DMS53 treated with DMSO at 0.1 percent for 48 hours (cell line): Measurements from ENCODE around the gene PHKB.
"Not testable (repeated sequence)": the region's sequence is repeated elsewhere in the genome, so short reads cannot be mapped to it uniquely, and the experiment has no call there.

Experiments used
- DNase-seq: peaks from one replicate; lab custom pipeline; 2025; ENCODE audit not compliant: unreplicated experiment; lab: John Stamatoyannopoulos, UW

PHKB gene

DNA sequence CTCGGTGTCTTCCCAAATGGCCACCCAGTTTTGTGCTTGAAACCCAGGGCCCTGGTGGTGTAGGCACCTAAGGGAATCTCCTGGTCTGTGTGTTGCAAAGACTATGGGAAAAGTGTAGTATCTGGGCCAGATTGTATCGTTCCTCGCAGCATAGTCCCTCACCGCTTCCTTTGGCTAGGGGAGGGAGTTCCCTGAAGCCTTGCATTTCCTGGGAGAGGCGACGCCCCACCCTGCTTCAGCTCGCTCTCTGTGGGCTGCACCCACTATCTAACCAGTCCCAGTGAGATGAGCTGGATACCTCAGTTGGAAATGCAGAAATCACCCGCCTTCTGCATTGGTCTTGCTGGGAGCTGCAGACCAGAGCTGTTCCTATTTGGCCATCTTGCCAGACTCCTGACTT, 93.5 kb downstream of the PHKB start:
- DNase-seq, result not testable (repeated sequence)

DNA sequence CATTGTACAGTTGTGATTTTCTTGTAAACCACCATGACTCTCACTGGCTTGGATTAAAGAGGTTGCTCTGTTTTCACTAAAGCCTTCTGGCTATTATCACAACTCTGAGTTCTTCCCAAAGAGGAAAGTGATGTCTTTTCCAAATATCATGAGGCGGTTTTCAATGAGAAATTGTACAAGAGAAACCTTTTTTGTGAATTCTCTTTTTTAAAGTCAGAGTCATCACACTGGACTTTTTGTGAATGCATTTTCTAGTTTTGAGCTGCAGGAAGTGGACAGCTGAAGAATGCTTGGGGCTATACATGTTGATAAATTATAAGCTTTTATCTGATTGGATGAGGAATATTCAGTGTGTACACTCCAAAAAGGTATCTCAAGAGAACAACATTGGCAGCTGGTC, 100.2 kb downstream of the PHKB start:
- DNase-seq, result no peak

DNA sequence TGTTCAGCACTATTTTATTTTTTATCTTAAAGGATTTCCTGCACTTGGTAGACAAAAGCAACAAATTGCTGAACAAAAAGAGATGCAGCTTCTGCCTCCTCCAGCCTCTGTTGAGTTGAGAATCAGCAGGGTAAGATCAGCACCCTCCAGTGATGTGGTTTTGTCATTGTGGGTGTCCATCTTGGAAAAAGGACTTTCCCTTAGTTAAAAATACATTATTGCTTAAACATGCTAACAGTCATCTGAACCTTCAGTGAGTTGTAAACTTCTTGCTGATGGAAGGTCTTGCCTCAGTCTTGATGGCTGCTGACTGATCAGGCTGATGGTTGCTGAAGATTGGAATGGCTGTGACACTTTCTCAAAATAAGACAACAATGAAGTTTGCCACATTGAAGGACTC, 101.2 kb downstream of the PHKB start:
- no peak for DNase-seq

DNA sequence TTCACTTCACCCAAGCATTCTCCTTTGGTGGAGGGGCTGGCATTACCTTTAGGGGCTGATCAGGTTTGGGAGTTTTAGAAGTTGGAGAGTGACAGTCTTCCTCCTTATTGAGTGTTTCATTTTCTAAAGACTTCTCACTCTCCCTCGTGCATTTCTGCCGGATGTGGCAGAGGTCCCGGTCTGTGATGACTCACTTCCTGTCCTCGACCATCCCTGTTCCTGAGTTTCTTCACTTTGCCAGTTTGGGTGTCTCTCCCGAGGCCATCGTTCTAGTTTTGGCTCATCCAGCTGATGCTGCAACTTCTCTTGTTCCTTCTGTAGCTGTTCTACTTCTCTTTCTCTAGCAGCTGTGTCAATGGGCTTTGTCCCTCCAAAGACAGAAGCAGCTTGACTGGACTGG, 104.3 kb downstream of the PHKB start:
- DNase-seq, result no peak

DNA sequence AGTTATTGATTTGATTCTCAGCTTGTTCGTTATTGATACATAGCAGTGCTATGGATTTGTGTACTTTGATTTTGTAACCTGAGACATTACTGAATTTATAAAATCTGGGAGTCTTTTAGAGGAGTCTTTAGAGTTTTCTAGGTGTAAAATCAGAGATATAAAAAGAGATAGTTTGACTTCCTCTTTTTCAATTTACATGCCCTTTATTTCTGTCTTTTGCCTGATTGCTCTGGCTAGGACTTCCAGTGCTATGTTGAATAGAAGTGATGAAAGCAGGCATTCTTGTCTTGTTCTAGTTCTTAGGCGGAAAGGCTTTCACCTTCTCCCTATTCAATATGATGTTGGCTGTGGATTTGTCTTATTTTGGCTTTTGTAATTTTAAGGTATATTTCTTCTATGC, 106.2 kb downstream of the PHKB start:
- DNase-seq, result no peak

DNA sequence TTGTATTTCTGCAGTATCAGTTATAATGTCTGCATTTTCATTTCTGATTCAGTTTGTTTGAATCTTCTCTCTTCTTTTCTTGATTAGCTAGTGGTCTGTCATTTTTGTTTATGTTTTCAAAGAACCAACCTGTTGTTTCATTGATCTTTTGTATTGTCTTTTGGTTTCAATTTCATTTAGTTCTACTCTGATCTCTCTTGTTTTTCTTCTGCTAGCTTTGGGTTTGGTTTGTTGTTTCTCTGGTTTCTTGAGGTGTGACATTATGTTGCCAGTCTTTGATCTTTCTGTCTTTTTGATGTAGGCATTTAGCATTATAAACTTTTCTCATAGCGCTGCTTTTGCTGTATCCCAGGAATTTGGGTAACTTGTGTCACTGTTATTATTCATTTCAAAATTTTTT, 107.2 kb downstream of the PHKB start:
- DNase-seq, result no peak

DNA sequence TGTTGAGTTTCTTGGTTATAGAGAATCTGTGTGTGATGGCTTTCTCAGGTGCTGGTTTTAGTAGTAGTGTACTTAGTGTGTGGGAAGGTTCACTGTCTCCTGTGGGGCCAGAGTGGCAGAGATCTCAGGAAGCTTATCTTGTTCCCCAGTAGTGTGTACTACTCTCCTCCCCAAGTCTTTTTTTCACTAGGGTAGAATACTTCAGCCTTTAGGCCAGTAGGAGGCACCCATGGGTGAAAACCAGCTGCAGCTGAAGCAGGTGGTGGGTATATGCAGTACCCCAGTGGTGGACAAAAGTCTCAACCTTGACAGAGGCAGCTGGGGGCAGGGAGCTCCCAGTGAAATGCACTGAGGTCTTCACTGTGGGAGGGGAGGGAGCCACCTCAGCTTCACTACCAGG, 109.9 kb downstream of the PHKB start:
- DNase-seq, result no peak

DNA sequence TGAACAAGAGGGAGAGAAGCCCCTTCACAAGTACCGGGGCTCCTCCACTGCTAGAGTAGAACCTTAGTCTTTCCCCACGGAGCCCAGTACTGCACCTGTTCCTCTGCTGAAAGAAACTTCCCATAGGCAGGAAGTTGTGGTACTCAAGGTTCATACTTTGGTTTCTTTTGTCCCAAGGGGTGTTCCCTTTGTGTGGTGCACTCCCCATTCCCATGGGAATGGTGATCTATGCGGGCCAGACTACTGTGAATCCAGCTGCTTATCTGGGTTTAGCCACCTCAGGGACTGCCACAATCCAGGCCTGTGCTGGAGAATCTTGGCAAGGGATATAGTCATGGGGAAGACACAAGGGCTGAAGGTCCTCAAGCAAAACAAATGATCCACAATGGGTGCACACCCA, 110.6 kb downstream of the PHKB start:
- no peak for DNase-seq

DNA sequence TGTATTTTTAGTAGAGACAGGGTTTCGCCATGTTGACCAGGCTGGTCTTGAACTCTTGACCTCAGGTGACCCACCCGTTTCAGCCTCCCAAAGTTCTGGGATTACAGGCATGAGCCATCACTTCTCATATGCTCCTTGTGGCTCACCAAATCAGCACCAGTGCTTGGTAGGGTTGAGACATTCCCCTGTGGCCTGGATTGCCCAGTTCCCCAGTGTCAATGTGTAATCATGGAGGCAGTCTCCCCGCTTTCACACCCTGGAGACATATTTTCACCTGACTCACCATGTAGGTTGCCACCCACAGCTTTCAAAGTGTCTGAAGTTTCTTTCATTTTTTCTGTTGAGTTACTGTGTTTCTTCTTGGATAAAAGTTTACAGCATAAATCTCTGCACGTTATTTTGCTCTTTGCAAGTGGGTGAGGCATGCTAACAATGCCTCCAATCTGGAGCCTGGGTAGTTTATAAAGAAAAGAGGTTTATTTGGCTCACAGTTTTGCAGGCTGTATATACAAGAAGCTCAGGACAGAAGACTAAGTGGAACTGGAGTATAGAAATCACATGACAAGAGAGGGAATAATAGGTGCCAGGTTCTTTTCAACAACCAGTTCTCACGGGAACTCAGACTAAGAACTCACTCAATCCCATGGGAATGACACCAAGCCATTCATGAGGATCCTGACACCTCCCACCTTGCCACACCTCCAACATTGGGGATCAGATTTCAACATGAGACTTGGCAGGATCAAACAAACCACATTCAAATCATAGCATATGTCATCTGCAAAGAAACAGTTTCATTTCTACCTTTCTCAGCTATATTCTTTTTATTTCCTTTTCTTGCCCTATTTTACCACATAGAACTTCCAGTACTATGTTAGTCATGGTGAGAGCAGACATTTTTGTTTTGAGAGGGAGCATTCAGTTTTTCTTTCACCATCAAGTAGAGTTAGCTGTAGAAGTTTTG, 113.2 kb downstream of the PHKB start:
- no peak for DNase-seq

DNA sequence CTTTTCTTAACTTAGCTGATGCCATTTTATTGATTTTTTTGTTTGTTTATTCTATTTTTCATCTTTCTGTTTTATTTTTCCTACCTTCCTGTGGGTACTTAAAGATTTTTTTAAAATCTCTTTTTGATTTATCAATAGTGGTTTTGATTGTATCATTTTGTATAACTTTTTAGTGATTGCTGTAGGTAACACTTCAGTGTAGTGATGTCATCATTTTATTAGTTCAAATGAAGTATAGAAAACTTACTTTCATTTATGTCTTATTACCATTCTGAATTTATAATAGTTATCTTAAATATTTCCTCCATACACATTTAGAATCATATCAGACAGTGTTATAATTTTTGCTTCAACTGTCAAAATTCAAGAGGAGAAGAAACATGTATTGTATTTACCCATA, 115.9 kb downstream of the PHKB start:
- DNase-seq, result no peak

DNA sequence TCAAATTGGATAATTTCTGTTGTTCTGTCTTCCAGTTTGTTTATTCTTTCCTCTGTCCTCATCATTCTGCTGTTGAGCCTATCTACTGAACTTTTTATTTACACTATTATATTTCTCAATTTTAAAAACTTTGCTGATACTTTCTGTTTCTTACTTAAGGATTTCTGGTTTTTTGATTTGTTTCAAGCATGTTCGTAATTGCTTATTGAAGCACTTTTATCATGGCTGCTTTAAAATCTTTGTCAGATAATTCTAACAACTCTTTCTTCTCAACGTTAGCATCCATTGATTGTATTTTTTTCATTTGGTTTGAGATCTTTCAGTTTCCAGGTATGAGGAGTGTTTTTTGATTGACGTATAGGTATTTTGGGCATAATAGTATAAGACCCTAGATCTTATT, 116.9 kb downstream of the PHKB start:
- DNase-seq, result no peak

DNA sequence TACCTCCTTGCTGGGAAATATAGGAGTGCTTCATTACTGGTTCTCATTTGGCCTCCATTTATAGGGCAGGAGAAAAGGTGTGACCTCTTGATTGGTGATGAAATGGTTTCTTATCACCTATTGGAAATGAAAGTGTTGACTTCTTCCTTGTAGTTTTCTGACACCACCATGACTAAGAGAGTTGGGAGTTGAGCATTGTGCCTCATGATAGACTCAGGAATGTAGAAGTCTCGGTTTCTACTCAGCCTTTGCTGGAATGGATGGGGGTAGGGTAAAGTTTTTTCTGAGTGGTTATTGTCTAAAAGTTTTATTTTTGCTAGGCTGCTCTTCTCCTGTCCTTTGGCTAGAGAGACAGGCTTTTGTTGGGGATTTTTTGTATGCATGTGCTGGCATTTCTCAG, 117.4 kb downstream of the PHKB start:
- DNase-seq, result no peak

DNA sequence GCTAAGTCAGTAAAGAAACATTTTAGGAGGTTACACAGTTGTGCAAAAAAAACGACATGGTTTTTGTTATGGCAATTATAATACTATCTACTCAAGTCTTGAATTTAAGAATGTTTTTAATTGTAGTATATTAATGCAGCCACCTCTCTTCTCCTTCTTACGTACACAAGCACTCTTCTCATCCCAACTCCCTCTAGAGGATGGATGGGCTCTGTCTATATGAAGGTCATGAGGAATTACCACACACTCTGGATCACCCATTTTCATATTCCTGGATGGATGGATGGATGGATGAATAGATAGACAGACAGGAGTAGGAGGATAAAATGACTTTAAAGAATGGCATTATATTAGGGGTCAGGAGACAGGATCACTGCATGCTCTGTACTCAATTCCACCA, 120.0 kb downstream of the PHKB start:
- DNase-seq, result no peak

DNA sequence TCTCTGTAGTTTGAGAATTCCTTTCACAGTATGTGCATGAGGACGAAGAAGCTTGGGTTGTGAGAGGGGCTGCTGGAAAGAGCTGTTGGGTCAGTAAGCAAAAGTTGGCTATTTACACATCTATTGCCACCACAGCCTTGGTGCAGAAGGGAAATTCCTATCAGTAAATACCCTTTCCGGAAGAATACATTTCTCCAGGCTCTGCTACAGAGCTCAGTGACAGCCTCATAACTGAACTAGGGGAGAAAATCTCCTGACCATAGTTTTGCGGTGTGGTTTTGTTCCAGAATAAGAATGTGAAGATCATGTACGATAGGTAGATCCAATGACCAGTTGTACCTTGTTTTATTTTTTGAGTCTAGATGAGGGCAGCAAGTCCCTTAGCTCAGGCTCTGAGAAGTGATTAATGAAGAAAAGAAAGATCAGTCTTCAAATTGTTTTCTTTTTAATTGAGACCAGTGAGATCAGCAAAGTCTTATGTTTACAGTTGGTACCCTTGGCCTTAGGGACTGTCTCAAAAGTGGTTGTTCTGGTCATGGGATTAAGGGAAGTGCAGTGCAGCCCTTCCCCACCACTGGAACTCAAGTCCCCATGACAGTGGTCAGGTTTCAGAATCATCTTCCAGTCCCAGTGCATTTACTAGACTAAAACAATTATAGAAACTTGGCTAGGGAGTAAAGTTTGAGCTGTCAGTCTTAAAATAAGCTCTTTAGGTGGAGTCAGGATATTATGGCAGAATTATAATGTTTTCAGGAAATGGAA, 123.5 kb downstream of the PHKB start:
- DNase-seq, result no peak

DNA sequence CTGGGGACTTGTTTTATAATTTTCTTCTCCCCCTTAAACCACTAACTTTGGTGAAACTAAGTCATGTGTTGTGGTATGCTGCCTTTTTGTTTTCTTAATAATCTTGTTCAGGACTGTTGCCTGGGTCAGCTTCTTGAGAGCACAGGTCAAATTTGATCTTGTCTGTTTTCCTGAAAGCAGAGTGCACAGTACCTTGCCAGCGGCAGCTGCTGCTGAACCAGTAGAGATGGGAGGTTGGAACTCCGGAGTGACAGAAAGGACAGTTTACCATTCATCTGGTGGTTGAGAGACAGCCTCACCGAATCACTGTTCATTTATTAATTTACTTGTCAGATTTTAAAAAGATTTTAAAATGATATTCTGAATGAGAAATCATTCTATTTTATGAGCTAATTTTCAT, 125.0 kb downstream of the PHKB start:
- DNase-seq, result no peak

DNA sequence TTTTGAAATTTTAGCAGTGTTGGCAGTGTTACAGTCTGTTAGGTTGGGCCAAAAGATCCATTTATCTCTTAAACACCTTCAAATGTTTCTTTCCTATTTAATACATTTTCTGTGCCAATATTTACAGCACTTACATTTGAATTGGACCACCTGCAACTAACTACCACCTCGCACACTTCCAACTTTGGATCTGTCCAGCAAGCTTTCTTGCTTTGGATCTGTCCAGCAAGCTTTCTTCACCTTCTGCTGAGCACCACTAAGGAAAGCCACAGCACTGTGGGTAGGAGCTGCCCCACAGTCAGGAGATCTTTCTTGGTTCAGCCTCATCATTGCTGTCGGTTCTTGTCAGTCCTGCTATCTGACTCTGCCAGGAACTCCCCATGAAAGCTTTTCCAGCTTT, 129.3 kb downstream of the PHKB start:
- DNase-seq, result no peak

DNA sequence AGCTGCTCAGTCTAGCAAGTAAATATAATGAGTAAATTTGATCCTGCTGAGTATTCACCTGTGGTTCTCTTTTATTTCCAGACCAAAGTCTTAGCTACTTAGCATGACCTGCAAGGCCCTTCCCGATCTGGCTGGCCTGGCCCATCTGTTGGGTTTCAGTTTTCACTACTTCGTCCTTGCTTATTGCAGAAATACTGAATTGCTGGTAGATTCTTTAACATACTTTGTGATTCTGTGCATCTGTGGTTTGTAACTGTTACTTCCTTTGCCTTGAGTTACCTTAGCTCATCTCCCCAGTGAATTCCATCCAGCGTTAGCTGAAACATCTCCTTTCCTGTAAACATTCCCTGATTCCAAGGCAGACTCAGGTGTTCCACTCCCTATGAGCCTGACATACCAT, 131.1 kb downstream of the PHKB start:
- DNase-seq, result no peak

DNA sequence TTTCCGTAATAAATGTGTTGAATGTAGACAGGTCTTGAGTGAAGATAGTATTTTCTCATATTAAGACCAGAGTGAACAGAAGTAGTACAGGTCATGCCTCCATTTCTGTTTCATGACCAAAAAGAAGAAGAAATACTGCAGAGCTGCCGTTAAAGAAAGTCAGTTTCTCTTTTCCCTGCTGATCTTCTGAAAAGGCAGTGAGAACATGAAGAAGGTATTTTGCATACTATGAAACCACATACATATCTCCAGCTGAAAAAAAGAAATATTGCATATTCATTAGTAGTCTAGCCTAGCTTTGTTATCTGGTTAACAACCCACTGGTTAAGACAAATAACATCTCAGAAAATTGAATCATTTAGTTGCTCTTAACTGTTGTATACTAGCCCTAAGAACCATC, 138.4 kb downstream of the PHKB start:
- no peak for DNase-seq

DNA sequence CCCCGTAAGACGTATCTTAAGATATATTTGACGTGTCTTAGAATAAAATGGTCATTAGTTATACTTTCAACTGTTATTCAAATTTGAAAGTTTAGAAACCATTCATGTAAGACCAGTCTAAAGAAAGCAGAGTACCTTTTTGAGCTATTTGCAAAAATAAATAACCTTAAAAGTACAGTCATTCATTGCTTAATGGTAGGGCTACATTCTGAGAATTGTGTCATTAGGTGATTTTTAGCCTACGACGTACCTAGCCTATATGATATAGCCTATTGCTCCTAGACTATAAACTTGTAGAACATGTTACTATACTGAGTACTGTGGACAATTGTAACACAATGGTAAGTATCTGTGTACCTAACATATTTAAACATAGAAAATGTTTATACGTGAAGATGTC, 139.2 kb downstream of the PHKB start:
- no peak for DNase-seq

DNA sequence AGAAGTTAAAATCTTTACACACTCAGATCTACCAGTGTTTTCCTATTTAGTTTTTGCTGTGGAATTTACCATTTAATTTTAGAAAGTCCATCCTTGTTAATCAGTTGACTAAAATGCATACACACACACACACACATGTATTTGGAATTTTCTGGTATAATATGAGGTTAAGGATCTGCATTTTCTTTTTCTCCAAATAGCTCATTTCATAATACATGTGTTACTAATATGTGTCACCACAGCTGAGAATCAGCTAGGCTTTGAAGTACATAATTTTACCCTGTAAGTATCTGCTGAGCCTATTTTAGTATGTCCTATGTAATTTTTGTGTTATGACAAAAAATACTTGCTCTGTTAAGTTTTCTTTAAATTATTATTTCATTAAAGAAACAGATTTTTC, 143.2 kb downstream of the PHKB start:
- no peak for DNase-seq

DNA sequence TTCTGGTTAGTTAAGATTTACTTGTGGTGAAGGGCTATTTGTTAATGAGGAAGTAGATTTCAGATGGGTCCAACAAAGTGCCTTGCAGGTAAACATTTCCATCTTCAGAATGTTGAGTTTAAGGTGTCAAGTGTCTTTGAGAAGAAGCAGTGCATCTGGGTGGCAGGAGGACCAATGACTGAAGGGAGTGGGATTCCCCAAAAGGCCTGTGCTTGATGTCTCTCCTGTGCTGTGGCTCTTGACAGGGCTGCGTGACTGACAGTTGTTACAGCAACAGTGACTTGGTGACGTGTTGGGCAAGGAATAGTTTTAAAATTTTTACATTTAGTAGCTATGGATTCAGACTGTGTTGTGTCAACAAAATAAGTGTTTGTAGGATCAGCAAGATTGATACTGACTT, 149.9 kb downstream of the PHKB start:
- DNase-seq, result no peak

DNA sequence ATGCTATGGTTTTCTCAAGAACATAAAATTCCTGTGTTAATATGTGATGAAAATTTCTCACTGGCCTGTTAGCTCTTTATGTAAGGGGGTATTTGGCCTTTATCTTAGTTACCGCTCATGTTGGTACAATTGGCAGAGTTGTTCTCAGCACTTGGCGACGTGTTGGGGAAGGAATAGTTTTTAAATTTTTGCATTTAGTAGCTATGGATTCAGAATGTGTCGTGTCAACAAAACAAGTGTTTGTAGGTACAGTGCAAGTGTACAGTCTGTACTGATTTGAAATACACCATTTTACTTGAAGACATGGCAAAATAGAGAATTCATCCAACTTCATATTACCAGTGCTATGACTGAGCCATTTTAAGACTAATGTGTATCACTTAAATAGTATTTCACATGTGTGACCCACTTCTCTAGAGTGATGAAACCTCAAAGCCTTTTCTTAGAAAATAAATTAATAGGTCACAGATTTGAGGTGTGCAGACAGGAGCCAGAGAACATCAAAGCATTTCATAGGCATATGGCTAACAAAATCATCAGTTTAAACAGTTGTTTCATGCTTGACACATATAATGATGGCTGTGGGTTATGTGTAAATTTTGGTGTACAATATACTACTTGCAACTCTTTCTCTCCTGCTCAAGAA, 150.8 kb downstream of the PHKB start:
- no peak for DNase-seq
